Panc1 (cell line): Measurements from ENCODE around the gene PLCD1. TPM values are rescaled to one million over a fixed set of nuclear protein-coding genes. Genes with fewer than 3 reads are reported as not detected.

Source experiments
- ATAC-seq: fragments of 200-7000 bp; cut with Tn5 transposase; 2 replicates; pipeline ENCODE4 v1.9.1; 2020; ENCODE audit warnings: mild to moderate bottlenecking, moderate library complexity
- BruUV-seq: library from RNA; stranded (reverse); fragments of 400-500 nt; replicated peaks from 2 replicates; lab custom pipeline; 2021; lab: Mats Ljungman, UMichigan
- CTCF ChIA-PET: fragments of 300-600 bp; sonication (Branson Sonifier 250); formaldehyde crosslinking; loops from one replicate; lab custom pipeline; 2022; ENCODE audit warnings: antibody characterized with exemption; lab: Charles Lee
- POLR2A ChIA-PET: fragments of 300-600 bp; sonication (Branson Sonifier 250); formaldehyde crosslinking; loops from one replicate; lab custom pipeline; 2022; ENCODE audit warnings: antibody characterized with exemption; lab: Charles Lee
- DNase-seq: peaks from one replicate; pipeline ENCODE4 v3.0.0-alpha.2; 2010; ENCODE audit warnings: low read depth, low spot score
- H3K27ac ChIP-seq: 2 replicates; pipeline ENCODE4 v1.5.1; 2011; ENCODE audit warnings: mild to moderate bottlenecking, low read length, inconsistent platforms
- H3K27me3 ChIP-seq: fragments of 200-500 bp; sonication (Bioruptor generic); 2 replicates; pipeline ENCODE4 v1.6.0; 2014; ENCODE audit warnings: low read length, inconsistent platforms; ENCODE audit not compliant: control insufficient read depth, insufficient read depth
- H3K36me3 ChIP-seq: fragments of 200-500 bp; sonication (Bioruptor generic); 2 replicates; pipeline ENCODE4 v1.5.1; 2014; ENCODE audit warnings: inconsistent platforms, mild to moderate bottlenecking, low read length, moderate library complexity; ENCODE audit not compliant: control insufficient read depth, insufficient read depth
- H3K4me1 ChIP-seq: 2 replicates; pipeline ENCODE4 v1.5.1; 2011; ENCODE audit warnings: inconsistent platforms, mild to moderate bottlenecking, low read length, moderate library complexity; ENCODE audit not compliant: control insufficient read depth, insufficient read depth
- H3K4me3 ChIP-seq, 2 experiments: 2 replicates each; pipeline ENCODE4 v1.5.1; 2011 to 2012; ENCODE audit warnings: low read depth in 2 of 2, low read length in 2 of 2, mild to moderate bottlenecking in 2 of 2, inconsistent platforms in 1 of 2, moderate library complexity in 1 of 2
- H3K9me3 ChIP-seq: fragments of 200-500 bp; sonication (Bioruptor generic); 2 replicates; pipeline ENCODE4 v1.5.1; 2014; ENCODE audit warnings: low read depth, mild to moderate bottlenecking, inconsistent platforms, low read length, moderate library complexity; ENCODE audit not compliant: control insufficient read depth, insufficient read depth
- POLR2AphosphoS5 ChIP-seq: IDR thresholded peaks from 2 replicates; pipeline ENCODE4 v1.6.1; 2012; ENCODE audit warnings: mild to moderate bottlenecking, low read depth, low read length, moderate library complexity
- SIN3A ChIP-seq: IDR thresholded peaks from 2 replicates; pipeline ENCODE4 v1.6.1; 2012; ENCODE audit warnings: low read depth, mild to moderate bottlenecking, low read length, moderate library complexity, borderline replicate concordance; ENCODE audit not compliant: insufficient read depth
- TCF7L2 ChIP-seq: IDR thresholded peaks from 2 replicates; pipeline ENCODE4 v1.6.1; 2011; ENCODE audit warnings: mild to moderate bottlenecking, low read depth, low read length, inconsistent platforms
- in situ Hi-C: cut with HindIII; loops from 2 replicates; pipeline ENCODE4 v1.10.0; 2016; ENCODE audit warnings: low sequenced_read_pairs, low pct_unique_long_range_greater_than_20kb
- intact Hi-C: fragments of 100-400 bp; cut with micrococcal nuclease; formaldehyde crosslinking; loops from one replicate; pipeline ENCODE4 v1.10.0; 2022; ENCODE audit not compliant: unreplicated experiment
- total RNA-seq: library from RNA; stranded (reverse); gene quantifications from one replicate; pipeline ENCODE4 v1.2.1, GENCODE V29; 2021; ENCODE audit not compliant: unreplicated experiment
- TF ChIP-seq, protein P1 (sequence below): fragments of 450-650 bp; IDR thresholded peaks from 2 replicates; pipeline ENCODE4 v1.5.1; 2017; ENCODE audit warnings: mild to moderate bottlenecking
- TF ChIP-seq, protein P2 (sequence below), 2 experiments: IDR thresholded peaks; 2 replicates each; pipeline ENCODE4 v1.6.1; 2011 to 2012; ENCODE audit warnings: low read depth in 2 of 2, control low read depth in 1 of 2, low read length in 1 of 2, mild to moderate bottlenecking in 1 of 2, moderate library complexity in 1 of 2; ENCODE audit not compliant: insufficient read depth in 1 of 2

PLCD1 gene
- total RNA-seq, 1 experiment from 2014 or later, result 1.8 TPM

DNA sequence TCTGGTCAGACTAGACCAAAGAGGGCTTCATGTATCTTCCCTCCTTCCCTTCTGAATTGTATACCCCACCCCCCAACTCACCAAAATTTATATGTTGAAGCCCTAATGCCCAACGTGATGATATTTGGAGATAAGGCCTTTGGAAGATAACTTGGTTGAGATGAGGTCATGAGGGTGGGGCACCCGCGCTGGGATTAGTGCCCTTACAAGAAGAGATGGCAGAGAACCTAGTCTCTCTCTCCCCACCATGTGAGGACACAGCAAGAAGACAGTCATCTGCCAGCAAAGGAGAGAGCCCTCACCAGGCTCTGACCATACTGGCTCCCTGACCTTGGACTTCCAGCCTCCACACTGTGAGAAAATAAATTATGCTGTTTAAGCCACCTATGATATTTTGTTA, 13.5 kb downstream of the PLCD1 start:
- Histone ChIP-seq H3K4me1 (no peaks in the 10 kb centered on the region), H3K27me3 (no peaks in the 10 kb centered on the region), H3K4me3 (no peak overlapping the region), H3K9me3 (no peaks in the 10 kb centered on the region), H3K36me3 (no peaks in the 10 kb centered on the region), H3K27ac (no peak overlapping the region)
- no TSS peak for BruUV-seq
- in situ Hi-C loops, result no loop called here
- TF ChIP-seq, protein P1, sequence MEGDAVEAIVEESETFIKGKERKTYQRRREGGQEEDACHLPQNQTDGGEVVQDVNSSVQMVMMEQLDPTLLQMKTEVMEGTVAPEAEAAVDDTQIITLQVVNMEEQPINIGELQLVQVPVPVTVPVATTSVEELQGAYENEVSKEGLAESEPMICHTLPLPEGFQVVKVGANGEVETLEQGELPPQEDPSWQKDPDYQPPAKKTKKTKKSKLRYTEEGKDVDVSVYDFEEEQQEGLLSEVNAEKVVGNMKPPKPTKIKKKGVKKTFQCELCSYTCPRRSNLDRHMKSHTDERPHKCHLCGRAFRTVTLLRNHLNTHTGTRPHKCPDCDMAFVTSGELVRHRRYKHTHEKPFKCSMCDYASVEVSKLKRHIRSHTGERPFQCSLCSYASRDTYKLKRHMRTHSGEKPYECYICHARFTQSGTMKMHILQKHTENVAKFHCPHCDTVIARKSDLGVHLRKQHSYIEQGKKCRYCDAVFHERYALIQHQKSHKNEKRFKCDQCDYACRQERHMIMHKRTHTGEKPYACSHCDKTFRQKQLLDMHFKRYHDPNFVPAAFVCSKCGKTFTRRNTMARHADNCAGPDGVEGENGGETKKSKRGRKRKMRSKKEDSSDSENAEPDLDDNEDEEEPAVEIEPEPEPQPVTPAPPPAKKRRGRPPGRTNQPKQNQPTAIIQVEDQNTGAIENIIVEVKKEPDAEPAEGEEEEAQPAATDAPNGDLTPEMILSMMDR, result no peak
- ChIA-PET CTCF (no interaction called here), POLR2A (no interaction called here)
- intact Hi-C loops, result no loop called here
- DNase-seq (no peak), ATAC-seq (no peak)

DNA sequence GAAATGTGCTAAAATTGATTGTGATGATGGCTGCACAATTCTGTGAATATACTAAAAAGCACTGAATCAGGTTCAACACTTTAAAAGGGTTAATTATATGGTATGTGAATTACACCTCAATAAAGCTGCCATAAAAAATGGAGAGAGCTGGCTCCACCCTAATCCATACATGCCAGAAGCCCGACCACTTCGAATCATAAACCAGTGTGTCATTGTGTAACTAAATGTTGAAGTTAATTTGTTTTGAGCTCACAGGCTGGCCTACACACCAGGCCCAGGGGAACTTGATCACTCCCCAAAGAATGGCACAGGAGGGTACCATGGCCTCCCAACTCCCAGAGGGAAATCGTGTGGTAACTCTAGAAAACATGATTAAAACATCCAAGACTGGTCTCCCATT, 14.0 kb downstream of the PLCD1 start:
- POLR2A ChIA-PET, result no interaction called here
- no peak for ATAC-seq
- DNase-seq, result no peak
- Histone ChIP-seq H3K9me3 (no peaks in the 10 kb centered on the region), H3K27me3 (no peaks in the 10 kb centered on the region), H3K27ac (no peak overlapping the region), H3K36me3 (no peaks in the 10 kb centered on the region), H3K4me1 (no peaks in the 10 kb centered on the region), H3K4me3 (no peak overlapping the region)
- BruUV-seq, result no TSS peak
- intact Hi-C loops, result no loop called here
- in situ Hi-C loops, result no loop called here
- CTCF ChIA-PET, result no interaction called here
- TF ChIP-seq, protein P2, sequence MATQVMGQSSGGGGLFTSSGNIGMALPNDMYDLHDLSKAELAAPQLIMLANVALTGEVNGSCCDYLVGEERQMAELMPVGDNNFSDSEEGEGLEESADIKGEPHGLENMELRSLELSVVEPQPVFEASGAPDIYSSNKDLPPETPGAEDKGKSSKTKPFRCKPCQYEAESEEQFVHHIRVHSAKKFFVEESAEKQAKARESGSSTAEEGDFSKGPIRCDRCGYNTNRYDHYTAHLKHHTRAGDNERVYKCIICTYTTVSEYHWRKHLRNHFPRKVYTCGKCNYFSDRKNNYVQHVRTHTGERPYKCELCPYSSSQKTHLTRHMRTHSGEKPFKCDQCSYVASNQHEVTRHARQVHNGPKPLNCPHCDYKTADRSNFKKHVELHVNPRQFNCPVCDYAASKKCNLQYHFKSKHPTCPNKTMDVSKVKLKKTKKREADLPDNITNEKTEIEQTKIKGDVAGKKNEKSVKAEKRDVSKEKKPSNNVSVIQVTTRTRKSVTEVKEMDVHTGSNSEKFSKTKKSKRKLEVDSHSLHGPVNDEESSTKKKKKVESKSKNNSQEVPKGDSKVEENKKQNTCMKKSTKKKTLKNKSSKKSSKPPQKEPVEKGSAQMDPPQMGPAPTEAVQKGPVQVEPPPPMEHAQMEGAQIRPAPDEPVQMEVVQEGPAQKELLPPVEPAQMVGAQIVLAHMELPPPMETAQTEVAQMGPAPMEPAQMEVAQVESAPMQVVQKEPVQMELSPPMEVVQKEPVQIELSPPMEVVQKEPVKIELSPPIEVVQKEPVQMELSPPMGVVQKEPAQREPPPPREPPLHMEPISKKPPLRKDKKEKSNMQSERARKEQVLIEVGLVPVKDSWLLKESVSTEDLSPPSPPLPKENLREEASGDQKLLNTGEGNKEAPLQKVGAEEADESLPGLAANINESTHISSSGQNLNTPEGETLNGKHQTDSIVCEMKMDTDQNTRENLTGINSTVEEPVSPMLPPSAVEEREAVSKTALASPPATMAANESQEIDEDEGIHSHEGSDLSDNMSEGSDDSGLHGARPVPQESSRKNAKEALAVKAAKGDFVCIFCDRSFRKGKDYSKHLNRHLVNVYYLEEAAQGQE (IDR thresholded peaks at IDR 0.05; ENCODE audit: insufficient read depth in 1 of 2, low read depth in 2 of 2, low read length in 1 of 2), result no peak
- TF ChIP-seq TCF7L2, result no peak
- TF ChIP-seq SIN3A, result no peak
- TF ChIP-seq, protein P1, result no peak
- TF ChIP-seq POLR2AphosphoS5, result no peak

DNA sequence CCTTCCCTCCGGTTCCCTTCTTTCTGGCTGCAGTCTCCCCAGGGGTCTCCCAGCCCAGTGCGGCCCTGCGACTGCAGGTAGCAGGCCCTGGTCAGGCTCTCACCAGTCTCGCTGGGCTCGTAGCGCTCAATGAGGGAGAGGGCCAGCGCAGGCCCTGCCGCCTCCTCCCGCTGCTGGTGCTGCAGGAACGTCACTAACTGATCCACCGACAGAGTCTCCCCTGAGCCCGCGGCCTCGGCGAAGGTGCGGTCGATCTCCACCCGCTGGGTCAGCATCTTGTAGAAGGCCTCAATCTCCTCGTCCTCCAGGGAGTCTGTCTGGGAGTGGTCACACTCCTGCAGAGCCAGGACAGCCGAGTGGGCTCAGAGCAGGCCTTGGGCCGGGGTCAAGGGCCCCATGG, 18.3 kb downstream of the PLCD1 start:
- DNase-seq, result no peak
- intact Hi-C loops, result no loop called here

More for the DNA sequence above, 18.3 kb downstream of the PLCD1 start:
- TF ChIP-seq POLR2AphosphoS5 (no peak), TCF7L2 (no peak), SIN3A (no peak)
- TF ChIP-seq, protein P2 (IDR thresholded peaks at IDR 0.05; ENCODE audit: insufficient read depth in 1 of 2, low read depth in 2 of 2, low read length in 1 of 2), result no peak
- TF ChIP-seq, protein P1, result no peak
- no peaks in the 10 kb centered on the region for H3K27me3 ChIP-seq
- no peak overlapping the region for H3K4me3 ChIP-seq
- no peaks in the 10 kb centered on the region for H3K4me1 ChIP-seq
- in situ Hi-C loops, result no loop called here
- CTCF ChIA-PET, result no interaction called here
- no peaks in the 10 kb centered on the region for H3K36me3 ChIP-seq
- no peak for ATAC-seq
- H3K9me3 ChIP-seq, result no peaks in the 10 kb centered on the region
- H3K27ac ChIP-seq, result no peak overlapping the region
- no TSS peak for BruUV-seq
- POLR2A ChIA-PET, result no interaction called here
